Lower leg skin (tissue), 4 donors: ENCODE results near the gene TAX1BP3. TPM values are rescaled to one million over a fixed set of nuclear protein-coding genes. Genes with fewer than 3 reads are reported as not detected.
A peak's percentile ranks its signal among the peaks of the same experiment; 100 is the strongest.
"Not testable (repeated sequence)": the region's sequence is repeated elsewhere in the genome, so short reads cannot be mapped to it uniquely, and the experiment has no call there.

ENCODE experiments used
- DNase-seq, 2 donors: peaks; one replicate each; pipeline ENCODE4 v3.0.0-alpha.2; 2019; ENCODE audit warnings: low spot score in 2 of 2
- H3K4me3 ChIP-seq: fragments of 200-600 bp; sonication (generic); 2 replicates; pipeline ENCODE4 v1.5.1; 2017; ENCODE audit warnings: mild to moderate bottlenecking, low read depth; ENCODE audit not compliant: poor library complexity, severe bottlenecking
- CTCF ChIP-seq, 3 donors: fragments of 450-650 bp; IDR thresholded peaks; one replicate each; pipeline ENCODE4 v1.5.1; 2016; ENCODE audit warnings: antibody characterized with exemption in 3 of 3, mild to moderate bottlenecking in 3 of 3, moderate library complexity in 2 of 3
- POLR2A ChIP-seq, 2 donors: fragments of 450-650 bp; IDR thresholded peaks; one replicate each; pipeline ENCODE4 v1.6.1; 2016 to 2017; ENCODE audit warnings: antibody characterized with exemption in 2 of 2, mild to moderate bottlenecking in 1 of 2, moderate library complexity in 1 of 2
- WGBS, 2 donors: methylation state at CpG; one replicate each; pipeline ENCODE4 v1.1.5; 2018; 5-methylcytosine and 5-hydroxymethylcytosine counted together
- intact Hi-C: fragments of 100-400 bp; cut with DNase I; formaldehyde crosslinking; loops from one replicate; pipeline ENCODE4 v1.15.0; 2023; ENCODE audit warnings: low total_unique reads
- total RNA-seq, 4 donors: library from RNA; depleted of rRNA; stranded (reverse); fragments of >200 nt; gene quantifications; one replicate each; pipeline ENCODE4 v1.1.0, GENCODE V29; 2016

Gene TAX1BP3, protein sequence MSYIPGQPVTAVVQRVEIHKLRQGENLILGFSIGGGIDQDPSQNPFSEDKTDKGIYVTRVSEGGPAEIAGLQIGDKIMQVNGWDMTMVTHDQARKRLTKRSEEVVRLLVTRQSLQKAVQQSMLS
- 100 to 1,000 TPM in 3 of 4 donors, 10 to 100 TPM in 1; 90.5 to 181 (median 153) TPM for total RNA-seq

- intact Hi-C loops: no loop called here
- DNase-seq: peak; percentile 97 to 100
- WGBS, 2 donors: 0% methylated on average over 14 to 80 of the region's 89 CpGs
- no peak for TF ChIP-seq CTCF (IDR thresholded peaks at IDR 0.05)
- peak in 1 of 2 donors; percentile 61 for TF ChIP-seq POLR2A (IDR thresholded peaks at IDR 0.05)
- H3K4me3 ChIP-seq: peak within 1 kb of the TSS; percentile 79
Measured at GRCh38 chr17:3668279-3669084, at the start of gene TAX1BP3, which contains the start of gene EMC6. Gene TAX1BP3 (minus strand): TSS chr17:3668578. CDS start chr17:3668526, 52 bp downstream. Gene EMC6 (plus strand): TSS chr17:3668812. CDS start chr17:3669147, 335 bp downstream.

GRCh38 chr17:3715296-3715695 lies 46.9 kb upstream of the TAX1BP3 start:
- H3K4me3 ChIP-seq: no peak overlapping the region
- no peak for TF ChIP-seq POLR2A (IDR thresholded peaks at IDR 0.05)
- no peak for TF ChIP-seq CTCF (IDR thresholded peaks at IDR 0.05)
- no peak for DNase-seq
- intact Hi-C loops: no loop called here
- WGBS, 2 donors: 91 to 95% methylated on average over 8 of the region's 8 CpGs

DNA sequence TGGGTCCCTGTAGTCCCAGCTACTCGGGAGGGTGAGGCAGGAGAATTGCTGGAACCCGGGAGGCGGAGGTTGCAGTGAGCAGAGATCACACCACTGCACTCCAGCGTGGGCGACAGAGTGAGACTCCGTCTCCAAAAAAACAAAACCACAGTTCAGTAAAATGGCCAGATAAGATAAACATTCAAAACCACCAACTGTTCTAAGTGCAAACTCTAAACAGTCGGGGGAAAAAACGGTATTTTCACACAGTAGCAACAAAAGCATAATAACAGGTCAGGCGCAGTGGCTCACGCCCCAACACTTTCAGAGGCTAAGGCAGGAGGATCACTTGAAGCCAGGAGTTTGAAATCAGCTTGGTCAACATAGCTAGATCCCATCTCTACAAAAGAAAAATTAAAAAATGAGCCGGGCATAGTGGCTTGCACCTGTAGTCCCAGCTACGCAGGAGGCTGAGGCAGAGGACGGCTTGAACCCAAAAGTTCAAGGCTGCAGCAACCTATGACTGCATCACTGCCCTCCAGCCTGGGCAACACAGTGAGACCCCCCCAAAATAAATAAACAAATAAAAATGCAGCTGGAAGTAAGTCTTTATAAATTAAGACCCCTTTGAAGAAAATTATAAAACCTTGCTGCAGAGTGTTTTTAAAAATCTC lies 44.6 kb upstream of the TAX1BP3 start:
- WGBS, 2 donors: 81 to 85% methylated on average over 13 of the region's 13 CpGs

GRCh38 chr17:3710951-3711383 lies 42.6 kb upstream of the TAX1BP3 start:
- intact Hi-C loops: no loop called here
- DNase-seq: no peak
- no peak overlapping the region for H3K4me3 ChIP-seq
- TF ChIP-seq CTCF (IDR thresholded peaks at IDR 0.05) (no peak), POLR2A (IDR thresholded peaks at IDR 0.05) (no peak)
- 59% methylated on average over 5 of the region's 5 CpGs for WGBS, 2 donors

More for the DNA sequence above, 44.6 kb upstream of the TAX1BP3 start:
- intact Hi-C loops: no loop called here
- DNase-seq: no peak
- TF ChIP-seq POLR2A (IDR thresholded peaks at IDR 0.05): no peak
- no peak for TF ChIP-seq CTCF (IDR thresholded peaks at IDR 0.05)
- H3K4me3 ChIP-seq: no peak overlapping the region

- no peak overlapping the region for H3K4me3 ChIP-seq
- DNase-seq: no peak
- WGBS, 2 donors: 71 to 73% methylated on average over 3 of the region's 3 CpGs
- TF ChIP-seq POLR2A (IDR thresholded peaks at IDR 0.05): no peak
- TF ChIP-seq CTCF (IDR thresholded peaks at IDR 0.05): no peak
- intact Hi-C loops: no loop called here
Measured at GRCh38 chr17:3708366-3708765, 40.0 kb upstream of the TAX1BP3 start.

- DNase-seq, intact Hi-C loops, H3K4me3 ChIP-seq: not testable (repeated sequence)
- 89 to 96% methylated on average over 1 of the region's 1 CpG for WGBS, 2 donors
Measured at GRCh38 chr17:3705718-3705984, 37.3 kb upstream of the TAX1BP3 start.
